A549 treated with Mapracorat at 1 μM for 4 hours (cell line): ENCODE results near the gene PTCSC3. TPM values are rescaled to one million over a fixed set of nuclear protein-coding genes. Genes with fewer than 3 reads are reported as not detected.

Experiments used
- total RNA-seq: library from RNA; stranded (reverse); fragments of 200-300 nt; extraction: Qiagen RNA extraction; gene quantifications from 5 replicates; pipeline ENCODE4 v1.2.3, GENCODE V29; 2022

The PTCSC3 gene
- not detected in 5 replicates for total RNA-seq

DNA sequence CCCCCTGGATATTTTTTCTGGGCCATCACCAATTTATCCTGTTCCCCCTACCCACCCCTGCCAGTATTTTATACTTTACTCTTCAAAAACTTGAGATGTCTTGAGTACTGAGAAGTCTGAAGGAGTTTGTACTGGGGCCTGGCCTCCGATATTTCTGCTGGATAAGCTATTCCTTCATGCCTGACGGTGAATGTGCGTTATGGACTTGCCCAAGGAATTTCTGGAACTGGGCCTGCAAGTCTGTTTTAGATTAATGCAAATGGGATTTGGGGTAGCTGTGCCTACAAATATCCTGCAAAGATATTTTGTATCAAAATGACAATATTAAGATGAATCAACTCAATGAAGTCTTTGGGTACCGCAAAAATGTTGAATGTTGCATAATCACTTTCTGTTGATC, at the start of gene PTCSC3:
PTCSC3 (minus strand) TSS at position 199 of the 400 bp plus-strand sequence.

Other genes starting within 250 kb of the PTCSC3 start
- 11.3 to 18.1 TPM (median 15.8 TPM) in 5 replicates for gene MBIP, start 143.9 kb upstream of the PTCSC3 start, total RNA-seq